K562 (cell line): ENCODE results near the gene ANK3. TPM values are rescaled to one million over a fixed set of nuclear protein-coding genes. Genes with fewer than 3 reads are reported as not detected.

Experiments
- ATAC-seq: fragments of 200-7000 bp; cut with Tn5 transposase; 3 replicates; pipeline ENCODE4 v1.9.1; 2020; ENCODE audit warnings: moderate library complexity
- BruUV-seq: library from RNA; stranded (reverse); fragments of 400-500 nt; replicated peaks from 2 replicates; lab custom pipeline; 2021; lab: Mats Ljungman, UMichigan
- CTCF ChIA-PET: fragments of 300-600 bp; formaldehyde crosslinking; extraction: SDS; loops from one replicate; lab custom pipeline; 2021; ENCODE audit warnings: low intra/inter-chr PET ratio; lab: Yijun Ruan, JAX
- POLR2A ChIA-PET: fragments of 300-600, 350-650 bp; sonication (Branson Sonifier 250); formaldehyde crosslinking; extraction: SDS; loops from one replicate; lab custom pipeline; 2021; ENCODE audit warnings: antibody characterized with exemption, inconsistent platforms; lab: Yijun Ruan, JAX
- DNase-seq, 4 experiments: peaks; one replicate each; pipeline versions ENCODE4 v3.0.0 to v3.0.0-alpha.2; 2011 to 2018; ENCODE audit warnings: low spot score in 3 of 4, mixed read lengths in 3 of 4; ENCODE audit errors: extremely low read depth in 1 of 4
- FAIRE-seq: peaks from 2 replicates; lab custom pipeline; 2011; peaks lifted over from hg19 to GRCh38; lab: Jason Lieb, UNC
- H2AFZ ChIP-seq: 2 replicates; pipeline ENCODE4 v1.6.0; 2011; ENCODE audit warnings: low read depth, low read length, control low read depth, inconsistent platforms
- H3K27ac ChIP-seq: fragments of 200-600 bp; 3 replicates; pipeline ENCODE4 v1.8.0; 2011; ENCODE audit warnings: low read depth, mild to moderate bottlenecking, control low read depth, inconsistent platforms, low read length, moderate library complexity, mixed read lengths; ENCODE audit errors: extremely low read depth
- H3K27me3 ChIP-seq, 2 experiments: fragments of 300-600 bp in 1 of 2; 2 replicates in 1 of 2; 3 replicates in 1 of 2; pipeline versions ENCODE4 v1.6.0 to v1.8.0; 2011; ENCODE audit warnings: inconsistent platforms in 2 of 2, low read length in 2 of 2, mild to moderate bottlenecking in 1 of 2, mixed read lengths in 1 of 2, moderate library complexity in 1 of 2; ENCODE audit not compliant: control insufficient read depth in 2 of 2, insufficient read depth in 2 of 2
- H3K36me3 ChIP-seq: fragments of 300-600 bp; 3 replicates; pipeline ENCODE4 v1.8.0; 2011; ENCODE audit warnings: mild to moderate bottlenecking, low read length, inconsistent platforms; ENCODE audit not compliant: control insufficient read depth, insufficient read depth
- H3K4me1 ChIP-seq, 2 experiments: fragments of 200-600 bp in 1 of 2; replicated peaks in 1 of 2; 2 replicates in 1 of 2; 3 replicates in 1 of 2; pipeline versions ENCODE4 v1.5.1 to v1.8.0; 2011; ENCODE audit warnings: inconsistent platforms in 2 of 2, low read length in 2 of 2, mild to moderate bottlenecking in 1 of 2, mixed read lengths in 1 of 2, moderate library complexity in 1 of 2; ENCODE audit not compliant: control insufficient read depth in 2 of 2, insufficient read depth in 2 of 2
- H3K4me2 ChIP-seq: 2 replicates; pipeline ENCODE4 v1.6.1; 2011; ENCODE audit warnings: low read length, control low read depth, inconsistent platforms, mixed read lengths; ENCODE audit not compliant: insufficient read depth
- H3K4me3 ChIP-seq: fragments of 200-600 bp; sonication (generic), shearing (Covaris generic); 2 replicates; pipeline ENCODE4 v1.5.1; 2016; ENCODE audit warnings: control low read depth, inconsistent platforms
- H3K79me2 ChIP-seq: fragments of 200-600 bp; 3 replicates; pipeline ENCODE4 v1.8.0; 2011; ENCODE audit warnings: low read length, inconsistent platforms; ENCODE audit not compliant: control insufficient read depth, insufficient read depth
- H3K9ac ChIP-seq, 2 experiments: 2 replicates each; pipeline versions ENCODE4 v1.6.0 to v1.6.1; 2011; ENCODE audit warnings: low read depth in 2 of 2, low read length in 2 of 2, control low read depth in 1 of 2, inconsistent platforms in 1 of 2, mild to moderate bottlenecking in 1 of 2, mixed read lengths in 1 of 2; ENCODE audit not compliant: insufficient read depth in 1 of 2
- H3K9me1 ChIP-seq: one replicate; pipeline ENCODE4 v1.6.0; 2011; ENCODE audit warnings: inconsistent platforms, mild to moderate bottlenecking, low read length, moderate library complexity; ENCODE audit not compliant: control insufficient read depth, insufficient read depth
- H3K9me3 ChIP-seq: replicated peaks from 2 replicates; pipeline ENCODE4 v1.5.1; 2011; ENCODE audit warnings: low read depth, low read length, inconsistent platforms; ENCODE audit not compliant: control insufficient read depth, insufficient read depth
- H4K20me1 ChIP-seq: replicated peaks from 2 replicates; pipeline ENCODE4 v1.6.1; 2011; ENCODE audit warnings: low read length, inconsistent platforms, mixed read lengths; ENCODE audit not compliant: control insufficient read depth, insufficient read depth
- ATF7 ChIP-seq: fragments of 450-650 bp; IDR thresholded peaks from 2 replicates; pipeline ENCODE4 v1.7.1; 2014; ENCODE audit warnings: mild to moderate bottlenecking, moderate library complexity
- E2F8 ChIP-seq: fragments of 450-650 bp; IDR thresholded peaks from 2 replicates; pipeline ENCODE4 v1.7.1; 2018; ENCODE audit warnings: mild to moderate bottlenecking, low read depth; ENCODE audit not compliant: partially characterized antibody
- EWSR1 ChIP-seq: fragments of 450-650 bp; IDR thresholded peaks from 2 replicates; pipeline ENCODE4 v1.6.1; 2018; ENCODE audit warnings: borderline replicate concordance, mild to moderate bottlenecking, low read depth, moderate library complexity; ENCODE audit not compliant: partially characterized antibody
- GABPB2 ChIP-seq: fragments of 250-450 bp; sonication (Bioruptor Pico); conservative IDR thresholded peaks from 2 replicates; pipeline ENCODE4 v1.5.1; 2021; ENCODE audit warnings: mild to moderate bottlenecking
- KLF1 ChIP-seq: fragments of 450-650 bp; IDR thresholded peaks from 2 replicates; pipeline ENCODE4 v1.6.1; 2016; ENCODE audit warnings: missing genetic modification characterization, missing compliant biosample characterization
- LARP7 ChIP-seq: fragments of 450-650 bp; IDR thresholded peaks from 2 replicates; pipeline ENCODE4 v1.6.1; 2016
- LEF1 ChIP-seq: fragments of 450-650 bp; IDR thresholded peaks from 2 replicates; pipeline ENCODE4 v1.6.1; 2016; ENCODE audit warnings: mild to moderate bottlenecking
- PTTG1 ChIP-seq: fragments of 450-650 bp; IDR thresholded peaks from 2 replicates; pipeline ENCODE4 v1.6.1; 2016; ENCODE audit warnings: low read depth, mild to moderate bottlenecking, missing genetic modification characterization, missing compliant biosample characterization
- PURB ChIP-seq: sonication (generic); formaldehyde crosslinking; IDR thresholded peaks from 2 replicates; pipeline ENCODE4 v1.9.0; 2021; ENCODE audit warnings: low read depth, mild to moderate bottlenecking, missing genetic modification reagents
- RFX1 ChIP-seq: fragments of 450-650 bp; IDR thresholded peaks from 2 replicates; pipeline ENCODE4 v1.6.1; 2016; ENCODE audit warnings: mild to moderate bottlenecking, moderate library complexity
- XRCC5 ChIP-seq: fragments of 200-400 bp; formaldehyde crosslinking; IDR thresholded peaks from 2 replicates; pipeline ENCODE4 v1.6.1; 2017; ENCODE audit warnings: low read depth, mild to moderate bottlenecking, low read length
- WGBS: fragments of 100-300 bp; shearing (Covaris generic); methylation state at CpG from one replicate; pipeline ENCODE4 v1.1.6; 2016; ENCODE audit warnings: low coverage, mixed read lengths; ENCODE audit not compliant: insufficient coverage; ENCODE audit errors: missing lambda C conversion rate; 5-methylcytosine and 5-hydroxymethylcytosine counted together
- in situ Hi-C: fragments of 300-500 bp; cut with MboI; formaldehyde crosslinking; loops from 4 replicates; pipeline ENCODE4 v1.15.0; 2018; ENCODE audit warnings: inconsistent platforms, mixed read lengths
- intact Hi-C: fragments of 100-400 bp; cut with micrococcal nuclease; formaldehyde crosslinking; loops from 2 replicates; pipeline ENCODE4 v1.14.2; 2022
- polyA plus RNA-seq, 8 experiments: library from polyadenylated mRNA; depleted of rRNA in 4 of 8; stranded (reverse) in 5 of 8; unstranded in 3 of 8; fragments of >200 nt; fragmentation: Nextera tagmentation in 2 of 8; fragmentation: Illumina TruSeq in 1 of 8; extraction: Ambion mirVana in 2 of 8; extraction: Trizol in 1 of 8; gene quantifications; 2 replicates each; pipeline versions ENCODE4 v1.2.1 to v1.2.3, GENCODE V29; 2011 to 2014; ENCODE audit warnings: inconsistent platforms in 1 of 8, missing spikeins in 1 of 8
- total RNA-seq, 7 experiments: library from RNA; depleted of rRNA in 6 of 7; stranded (reverse); fragments of >200 nt in 6 of 7; fragmentation: Illumina TruSeq in 2 of 7; extraction: Trizol in 2 of 7; gene quantifications; 2 replicates each; pipeline versions ENCODE4 v1.2.1 to v1.2.3, GENCODE V29; 2011 to 2021; ENCODE audit warnings: low replicate concordance in 1 of 7
- TF ChIP-seq, protein P1 (sequence below): fragments of 250-450 bp; sonication (Bioruptor Pico); IDR thresholded peaks from 2 replicates; pipeline ENCODE4 v1.8.0; 2021; ENCODE audit warnings: mild to moderate bottlenecking, moderate library complexity

Gene ANK3
- total and polyA plus RNA-seq, 9 of the 15 experiments (the other 6 are each of a cell fraction or from before 2014, with no cell fraction given) = 10.0 to 32.3 (median 17.9) TPM

- POLR2A ChIA-PET = interaction anchor here (0.7 to 0.8 kb wide), 2 partner anchors 17 to 109 kb away, joined by 3 to 4 read pairs; no protein-coding TSS in a partner anchor
- intact Hi-C loops = no loop called here
- no peak for ATAC-seq
- Histone ChIP-seq H3K36me3 (no peaks in the 10 kb centered on the region), H3K27ac (no peak overlapping the region), H3K4me1 (no peaks in the 10 kb centered on the region), H2AFZ (peak overlapping the region; percentile 52; the same call in 1 of the 2 replicates), H3K4me2 (no peak overlapping the region), H3K9me3 (no peaks in the 10 kb centered on the region), H3K9me1 (no peaks in the 10 kb centered on the region), H3K9ac (no peak overlapping the region), H3K27me3 (no peaks in the 10 kb centered on the region), H4K20me1 (no peaks in the 10 kb centered on the region), H3K79me2 (no peaks in the 10 kb centered on the region), H3K4me3 (no peak overlapping the region)
- FAIRE-seq = no peak
- CTCF ChIA-PET = no interaction called here
- WGBS = 64% methylated on average over 4 of the region's 4 CpGs
- BruUV-seq = no TSS peak
- TF ChIP-seq ATF7 = no peak
- TF ChIP-seq PURB (CRISPR knock-in tag) = no peak
- in situ Hi-C loops = no loop called here
- no peak for DNase-seq
These were observed 22.7 kb downstream of the ANK3 start for GRCh38 chr10:60367024-60367423.

DNA sequence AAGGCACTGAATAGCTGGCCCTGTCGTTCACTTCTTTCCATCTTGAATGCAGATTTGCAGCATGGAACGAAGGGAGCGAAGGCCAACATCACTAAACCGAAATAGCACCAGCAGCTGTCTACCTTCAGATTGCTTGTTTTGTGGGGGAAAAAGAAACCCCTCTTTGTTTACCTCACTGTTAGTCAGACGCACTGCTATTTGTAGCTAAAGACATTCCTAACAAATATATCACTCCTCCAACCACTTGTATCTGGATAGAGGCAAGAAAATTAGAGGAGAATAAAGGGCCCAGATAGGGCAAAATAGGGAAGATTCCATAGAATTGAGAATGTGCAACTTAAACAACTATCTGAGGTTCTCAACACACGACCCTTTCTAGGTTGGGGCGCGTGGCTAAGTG lies 26.5 kb downstream of the ANK3 start:
- no peaks in the 10 kb centered on the region for H3K27me3 ChIP-seq
- H3K36me3 ChIP-seq = no peaks in the 10 kb centered on the region
- no peak overlapping the region for H3K4me2 ChIP-seq
- no peak for ATAC-seq
- no peak overlapping the region for H3K27ac ChIP-seq
- H3K9me1 ChIP-seq = no peaks in the 10 kb centered on the region
- H3K9ac ChIP-seq = no peak overlapping the region
- intact Hi-C loops = no loop called here
- H3K4me3 ChIP-seq = no peak overlapping the region
- CTCF ChIA-PET = no interaction called here
- no peak overlapping the region for H2AFZ ChIP-seq
- POLR2A ChIA-PET = interaction anchor here (2.0 kb wide), 1 partner anchor 13 kb away, joined by 9 read pairs; no protein-coding TSS in a partner anchor
- no peaks in the 10 kb centered on the region for H3K79me2 ChIP-seq
- no peak for DNase-seq
- H3K4me1 ChIP-seq = no peaks in the 10 kb centered on the region
- no peaks in the 10 kb centered on the region for H3K9me3 ChIP-seq
- H4K20me1 ChIP-seq = no peaks in the 10 kb centered on the region
- in situ Hi-C loops = no loop called here
- 51% methylated on average over 8 of the region's 8 CpGs for WGBS
- no TSS peak for BruUV-seq
- FAIRE-seq = no peak
- TF ChIP-seq GABPB2 = no peak
- no peak for TF ChIP-seq PTTG1
- TF ChIP-seq RFX1 = no peak
- TF ChIP-seq LEF1 = no peak
- no peak for TF ChIP-seq E2F8
- TF ChIP-seq EWSR1 = no peak
- TF ChIP-seq, protein P1, sequence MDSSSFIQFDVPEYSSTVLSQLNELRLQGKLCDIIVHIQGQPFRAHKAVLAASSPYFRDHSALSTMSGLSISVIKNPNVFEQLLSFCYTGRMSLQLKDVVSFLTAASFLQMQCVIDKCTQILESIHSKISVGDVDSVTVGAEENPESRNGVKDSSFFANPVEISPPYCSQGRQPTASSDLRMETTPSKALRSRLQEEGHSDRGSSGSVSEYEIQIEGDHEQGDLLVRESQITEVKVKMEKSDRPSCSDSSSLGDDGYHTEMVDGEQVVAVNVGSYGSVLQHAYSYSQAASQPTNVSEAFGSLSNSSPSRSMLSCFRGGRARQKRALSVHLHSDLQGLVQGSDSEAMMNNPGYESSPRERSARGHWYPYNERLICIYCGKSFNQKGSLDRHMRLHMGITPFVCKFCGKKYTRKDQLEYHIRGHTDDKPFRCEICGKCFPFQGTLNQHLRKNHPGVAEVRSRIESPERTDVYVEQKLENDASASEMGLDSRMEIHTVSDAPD (CRISPR knock-in tag) = no peak
- TF ChIP-seq LARP7 = no peak
- TF ChIP-seq XRCC5 = no peak
- no peak for TF ChIP-seq KLF1
